ENCODE data around the gene DNASE1L3.

DNASE1L3 gene

GRCh38 chr3:58200846-58201355 lies 9.9 kb downstream of the DNASE1L3 start:
- H3K9ac ChIP-seq = no peak overlapping the region
- H3K4me1 ChIP-seq (ENCODE audit: low read depth, poor library complexity, severe bottlenecking) = no peaks in the 10 kb centered on the region
- H2AFZ ChIP-seq (ENCODE audit: low read depth) = no peak overlapping the region
- TF ChIP-seq, protein P1, sequence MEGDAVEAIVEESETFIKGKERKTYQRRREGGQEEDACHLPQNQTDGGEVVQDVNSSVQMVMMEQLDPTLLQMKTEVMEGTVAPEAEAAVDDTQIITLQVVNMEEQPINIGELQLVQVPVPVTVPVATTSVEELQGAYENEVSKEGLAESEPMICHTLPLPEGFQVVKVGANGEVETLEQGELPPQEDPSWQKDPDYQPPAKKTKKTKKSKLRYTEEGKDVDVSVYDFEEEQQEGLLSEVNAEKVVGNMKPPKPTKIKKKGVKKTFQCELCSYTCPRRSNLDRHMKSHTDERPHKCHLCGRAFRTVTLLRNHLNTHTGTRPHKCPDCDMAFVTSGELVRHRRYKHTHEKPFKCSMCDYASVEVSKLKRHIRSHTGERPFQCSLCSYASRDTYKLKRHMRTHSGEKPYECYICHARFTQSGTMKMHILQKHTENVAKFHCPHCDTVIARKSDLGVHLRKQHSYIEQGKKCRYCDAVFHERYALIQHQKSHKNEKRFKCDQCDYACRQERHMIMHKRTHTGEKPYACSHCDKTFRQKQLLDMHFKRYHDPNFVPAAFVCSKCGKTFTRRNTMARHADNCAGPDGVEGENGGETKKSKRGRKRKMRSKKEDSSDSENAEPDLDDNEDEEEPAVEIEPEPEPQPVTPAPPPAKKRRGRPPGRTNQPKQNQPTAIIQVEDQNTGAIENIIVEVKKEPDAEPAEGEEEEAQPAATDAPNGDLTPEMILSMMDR (conservative IDR thresholded peaks at IDR 0.05; ENCODE audit: low read depth, low read length) = no peak
- H4K20me1 ChIP-seq (ENCODE audit: insufficient read depth) = no peaks in the 10 kb centered on the region
- no peak overlapping the region for H3K27ac ChIP-seq
- H3K4me3 ChIP-seq (IDR thresholded peaks at IDR 0.05; ENCODE audit: insufficient read depth, low read depth, low read length) = no peak overlapping the region
- H3K4me2 ChIP-seq = no peak overlapping the region
- H3K79me2 ChIP-seq (ENCODE audit: insufficient read depth, low read depth) = no peaks in the 10 kb centered on the region
- no peaks in the 10 kb centered on the region for H3K36me3 ChIP-seq (ENCODE audit: insufficient read depth)
- H3K27me3 ChIP-seq (ENCODE audit: insufficient read depth, low read depth) = no peaks in the 10 kb centered on the region

DNA sequence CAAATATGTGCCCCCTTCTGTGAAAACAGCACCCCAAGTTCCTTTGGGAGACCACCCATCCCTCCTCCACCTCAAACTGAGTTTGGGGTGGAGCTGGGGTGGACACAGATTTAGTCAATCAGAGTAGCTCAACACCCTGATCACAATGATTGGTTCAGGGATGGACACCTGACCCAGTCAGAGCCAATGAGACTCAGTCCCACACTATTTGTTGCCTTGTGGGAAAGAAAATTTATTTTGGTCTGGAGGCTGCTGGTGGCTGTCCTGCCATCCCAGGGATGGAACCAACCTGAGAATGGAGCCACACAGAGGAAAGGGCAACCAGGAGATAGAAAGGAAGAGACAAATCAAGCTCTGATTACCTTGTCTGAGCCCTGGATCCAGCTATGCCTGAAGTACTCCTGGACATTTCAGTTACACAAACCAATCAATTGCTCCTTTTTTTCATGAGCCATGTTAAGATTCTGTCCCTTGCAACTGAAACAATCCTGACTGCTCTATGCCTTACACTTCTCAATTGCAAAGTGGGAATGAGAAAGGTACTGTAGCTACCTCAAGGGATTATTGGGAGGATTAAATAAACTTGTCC lies 10.6 kb downstream of the DNASE1L3 start:
- TF ChIP-seq, protein P1 (conservative IDR thresholded peaks at IDR 0.05; ENCODE audit: low read depth, low read length) = no peak
- no peak overlapping the region for H3K4me3 ChIP-seq (IDR thresholded peaks at IDR 0.05; ENCODE audit: insufficient read depth, low read depth, low read length)
- H3K27ac ChIP-seq = no peak overlapping the region
- H3K9ac ChIP-seq = no peak overlapping the region
- H4K20me1 ChIP-seq (ENCODE audit: insufficient read depth) = no peaks in the 10 kb centered on the region
- no peaks in the 10 kb centered on the region for H3K36me3 ChIP-seq (ENCODE audit: insufficient read depth)
- H3K4me1 ChIP-seq (ENCODE audit: low read depth, poor library complexity, severe bottlenecking) = no peaks in the 10 kb centered on the region
- H3K27me3 ChIP-seq (ENCODE audit: insufficient read depth, low read depth) = no peaks in the 10 kb centered on the region
- no peak overlapping the region for H2AFZ ChIP-seq (ENCODE audit: low read depth)
- H3K4me2 ChIP-seq = no peak overlapping the region
- H3K79me2 ChIP-seq (ENCODE audit: insufficient read depth, low read depth) = no peaks in the 10 kb centered on the region

DNA sequence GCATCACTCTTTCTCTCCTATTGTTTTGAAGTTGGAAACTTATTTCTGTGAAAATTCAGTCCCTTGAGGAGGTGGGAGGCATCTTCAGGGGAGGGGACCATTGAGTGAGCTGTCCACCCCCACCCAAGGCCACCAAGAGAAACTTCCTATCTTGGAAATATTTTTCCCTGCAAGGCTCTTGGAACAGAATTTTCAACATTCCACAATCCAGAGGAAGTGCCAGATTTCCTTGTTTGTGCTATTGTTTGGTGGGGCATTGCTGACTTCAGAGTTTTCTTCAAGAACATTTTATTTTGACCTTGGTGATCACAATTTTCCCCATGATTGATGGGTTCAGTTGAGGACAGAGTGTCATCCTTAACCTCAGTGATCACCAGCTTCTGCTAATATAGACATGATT lies 12.0 kb downstream of the DNASE1L3 start:
- Histone ChIP-seq H4K20me1 (ENCODE audit: insufficient read depth) (no peaks in the 10 kb centered on the region), H3K36me3 (ENCODE audit: insufficient read depth) (no peaks in the 10 kb centered on the region), H3K4me3 (IDR thresholded peaks at IDR 0.05; ENCODE audit: insufficient read depth, low read depth, low read length) (no peak overlapping the region), H3K4me2 (no peak overlapping the region), H2AFZ (ENCODE audit: low read depth) (no peak overlapping the region), H3K4me1 (ENCODE audit: low read depth, poor library complexity, severe bottlenecking) (no peaks in the 10 kb centered on the region), H3K9ac (no peak overlapping the region), H3K27me3 (ENCODE audit: insufficient read depth, low read depth) (no peaks in the 10 kb centered on the region), H3K79me2 (ENCODE audit: insufficient read depth, low read depth) (no peaks in the 10 kb centered on the region), H3K27ac (no peak overlapping the region)
- TF ChIP-seq, protein P1 (conservative IDR thresholded peaks at IDR 0.05; ENCODE audit: low read depth, low read length) = no peak

DNA sequence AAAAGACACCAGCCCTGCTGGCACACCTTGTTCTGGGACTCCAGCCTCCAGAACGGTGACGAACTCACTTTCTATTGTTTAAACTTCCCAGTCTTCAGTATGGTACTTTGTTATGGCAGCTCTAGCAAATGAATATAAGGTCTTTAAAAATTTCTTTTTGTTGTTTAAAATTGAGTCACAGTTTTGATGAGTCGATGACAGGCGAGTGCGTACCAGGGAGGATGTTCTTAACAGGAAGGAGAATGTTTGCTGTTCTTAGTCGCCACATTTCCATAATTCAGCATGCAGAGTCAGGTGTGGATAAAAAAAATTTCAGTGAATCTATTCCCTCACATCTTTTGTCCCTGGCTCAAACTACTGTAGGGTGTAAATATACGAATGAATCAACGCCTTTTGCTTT lies 12.4 kb downstream of the DNASE1L3 start:
- Histone ChIP-seq H3K27ac (no peak overlapping the region), H4K20me1 (ENCODE audit: insufficient read depth) (no peaks in the 10 kb centered on the region), H3K4me3 (IDR thresholded peaks at IDR 0.05; ENCODE audit: insufficient read depth, low read depth, low read length) (no peak overlapping the region), H3K9ac (no peak overlapping the region), H2AFZ (ENCODE audit: low read depth) (no peak overlapping the region), H3K4me2 (no peak overlapping the region), H3K27me3 (ENCODE audit: insufficient read depth, low read depth) (no peaks in the 10 kb centered on the region), H3K79me2 (ENCODE audit: insufficient read depth, low read depth) (no peaks in the 10 kb centered on the region), H3K4me1 (ENCODE audit: low read depth, poor library complexity, severe bottlenecking) (no peaks in the 10 kb centered on the region), H3K36me3 (ENCODE audit: insufficient read depth) (no peaks in the 10 kb centered on the region)
- TF ChIP-seq, protein P1 (conservative IDR thresholded peaks at IDR 0.05; ENCODE audit: low read depth, low read length) = no peak

Measured in KMS-11 (cell line).